Activated CD4-positive, alpha-beta T cell treated with anti-CD3 and anti-CD28 coated beads, Interleukin-2, amount 10 ng/mL, durations not matched to agents 7 days and 5 days (primary cell): ENCODE data around the gene EPHA10. TPM values are rescaled to one million over a fixed set of nuclear protein-coding genes. Genes with fewer than 3 reads are reported as not detected.
A peak's percentile ranks its signal among the peaks of the same experiment; 100 is the strongest.
"Not testable (repeated sequence)": the region's sequence is repeated elsewhere in the genome, so short reads cannot be mapped to it uniquely, and the experiment has no call there.

ENCODE experiments used
- CTCF ChIA-PET: fragments of 350-600 bp; sonication (Branson Sonifier 250); formaldehyde crosslinking; loops from one replicate; lab custom pipeline; 2021; ENCODE audit warnings: antibody characterized with exemption; lab: Charles Lee
- POLR2A ChIA-PET: fragments of 350-600 bp; sonication (Branson Sonifier 250); formaldehyde crosslinking; loops from one replicate; lab custom pipeline; 2021; ENCODE audit warnings: antibody characterized with exemption; lab: Charles Lee
- DNase-seq: peaks from one replicate; pipeline ENCODE4 v3.0.0-alpha.2; 2020
- H3K27ac Mint-ChIP-seq: one replicate; pipeline ENCODE4 v1.8.0; 2021; ENCODE audit warnings: mild to moderate bottlenecking, moderate library complexity, mixed read lengths
- H3K27me3 Mint-ChIP-seq: one replicate; pipeline ENCODE4 v1.8.0; 2021; ENCODE audit warnings: mixed read lengths
- H3K36me3 Mint-ChIP-seq: one replicate; pipeline ENCODE4 v1.8.0; 2021; ENCODE audit warnings: low read depth, mixed read lengths
- H3K4me1 Mint-ChIP-seq: one replicate; pipeline ENCODE4 v1.8.0; 2021; ENCODE audit warnings: mixed read lengths
- H3K4me3 Mint-ChIP-seq: one replicate; pipeline ENCODE4 v1.8.0; 2021; ENCODE audit warnings: mild to moderate bottlenecking, moderate library complexity, mixed read lengths
- H3K9me3 Mint-ChIP-seq: one replicate; pipeline ENCODE4 v1.8.0; 2021; ENCODE audit warnings: mixed read lengths
- total RNA-seq, 2 experiments: library from RNA; stranded (reverse); gene quantifications; one replicate each; pipeline ENCODE4 v1.2.3, GENCODE V29; 2021

Gene EPHA10
- total RNA-seq, 2 experiments from 2014 or later = not detected

DNA sequence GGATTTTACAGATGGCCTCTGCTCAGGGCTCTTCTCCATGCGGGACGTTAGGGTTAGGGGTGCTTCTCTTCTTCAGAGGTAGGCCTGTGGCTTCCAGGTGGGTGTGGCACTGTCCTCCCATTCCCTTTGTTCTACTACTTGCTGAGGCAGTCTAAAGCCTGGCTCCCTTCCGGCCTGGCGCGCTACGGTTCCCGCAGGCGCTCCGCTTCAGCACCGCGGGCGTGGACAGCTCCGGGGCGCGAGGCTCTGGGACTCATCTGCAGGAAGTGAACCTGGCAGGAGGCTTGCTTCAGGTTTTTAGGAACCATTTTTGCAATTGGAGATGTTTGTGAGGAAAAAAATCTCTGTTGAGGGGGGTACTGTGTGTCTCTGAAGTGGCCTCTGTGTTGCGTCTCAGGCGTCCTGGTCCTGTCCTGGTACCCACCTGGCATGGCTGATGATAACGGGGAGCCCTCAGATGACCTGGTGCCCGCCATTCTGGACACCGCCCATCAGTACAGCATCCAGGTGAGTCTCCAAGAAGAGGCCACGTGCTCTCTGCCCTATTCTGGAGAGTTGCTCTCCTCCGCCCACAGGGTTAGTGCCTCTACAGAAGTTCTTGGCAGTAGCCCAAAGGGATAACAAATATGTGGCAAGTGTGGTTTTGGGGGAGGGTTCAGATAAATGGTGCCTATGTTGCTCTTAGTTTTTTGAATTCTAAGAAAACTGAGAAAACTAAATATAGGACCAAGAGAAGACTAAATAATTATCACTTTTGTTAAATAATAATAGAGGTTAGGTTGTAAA is 30.6 kb upstream of the EPHA10 start:
- CTCF ChIA-PET = no interaction called here
- POLR2A ChIA-PET = interaction anchor here (0.6 kb wide), 1 partner anchor 1058 kb away, joined by 8 read pairs; no protein-coding TSS in a partner anchor
- Mint-ChIP-seq H3K27ac (no peak overlapping the region), H3K9me3 (no peaks in the 10 kb centered on the region), H3K4me3 (peak overlapping the region; percentile 68), H3K36me3 (no peaks in the 10 kb centered on the region), H3K27me3 (peaks cover 28% of the 10 kb centered on the region), H3K4me1 (peaks cover 15% of the 10 kb centered on the region)
- DNase-seq = peak; percentile 54

DNA sequence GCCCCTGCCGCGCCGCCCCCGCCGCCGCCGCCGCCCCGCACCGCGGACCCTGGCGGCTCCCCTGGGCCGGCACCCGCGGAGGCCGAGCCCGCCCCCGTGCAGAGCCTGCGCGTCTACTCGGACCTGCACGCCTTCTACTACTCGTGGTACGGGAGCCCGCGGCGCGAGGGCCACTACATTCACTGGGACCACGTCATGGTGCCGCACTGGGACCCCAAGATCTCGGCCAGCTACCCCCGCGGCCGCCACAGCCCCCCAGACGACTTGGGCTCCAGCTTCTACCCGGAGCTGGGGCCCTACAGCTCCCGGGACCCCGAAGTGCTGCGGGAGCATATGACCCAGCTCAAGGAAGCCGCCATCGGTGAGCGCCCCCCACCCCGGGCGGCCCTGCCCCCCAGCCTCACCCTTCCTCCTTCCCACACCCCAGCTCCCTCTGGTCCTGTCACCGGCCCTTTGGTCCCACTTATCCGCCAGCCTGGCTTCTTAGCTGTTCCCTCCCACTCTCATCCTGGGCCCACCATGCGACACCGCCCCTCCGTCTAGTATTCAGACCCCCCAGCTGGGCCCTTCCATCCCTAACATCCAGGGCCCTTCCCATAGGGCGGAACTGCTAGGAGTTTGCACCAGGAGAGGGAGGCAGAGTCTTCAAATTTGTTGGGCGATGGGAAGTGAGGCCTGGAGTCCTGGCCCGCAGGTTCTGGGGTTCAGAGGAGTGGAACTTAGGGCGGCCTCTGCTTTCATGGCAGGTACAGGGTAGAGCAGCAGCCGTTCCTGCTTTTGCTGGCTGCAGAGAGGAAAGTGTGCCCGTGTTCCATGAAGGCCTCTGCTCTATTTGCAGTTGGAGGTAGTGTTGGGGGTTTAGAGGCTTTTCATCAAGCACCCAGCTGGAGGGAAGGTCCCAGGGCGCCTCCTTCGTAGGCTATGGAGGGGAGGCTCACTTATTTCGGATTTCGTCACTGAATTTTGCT is 29.7 kb upstream of the EPHA10 start:
- Mint-ChIP-seq H3K9me3 (no peaks in the 10 kb centered on the region), H3K27ac (no peak overlapping the region), H3K36me3 (no peaks in the 10 kb centered on the region), H3K27me3 (peaks cover 35% of the 10 kb centered on the region), H3K4me3 (peak overlapping the region; percentile 68), H3K4me1 (peaks cover 15% of the 10 kb centered on the region)
- CTCF ChIA-PET = no interaction called here
- DNase-seq = no peak
- POLR2A ChIA-PET = no interaction called here

DNA sequence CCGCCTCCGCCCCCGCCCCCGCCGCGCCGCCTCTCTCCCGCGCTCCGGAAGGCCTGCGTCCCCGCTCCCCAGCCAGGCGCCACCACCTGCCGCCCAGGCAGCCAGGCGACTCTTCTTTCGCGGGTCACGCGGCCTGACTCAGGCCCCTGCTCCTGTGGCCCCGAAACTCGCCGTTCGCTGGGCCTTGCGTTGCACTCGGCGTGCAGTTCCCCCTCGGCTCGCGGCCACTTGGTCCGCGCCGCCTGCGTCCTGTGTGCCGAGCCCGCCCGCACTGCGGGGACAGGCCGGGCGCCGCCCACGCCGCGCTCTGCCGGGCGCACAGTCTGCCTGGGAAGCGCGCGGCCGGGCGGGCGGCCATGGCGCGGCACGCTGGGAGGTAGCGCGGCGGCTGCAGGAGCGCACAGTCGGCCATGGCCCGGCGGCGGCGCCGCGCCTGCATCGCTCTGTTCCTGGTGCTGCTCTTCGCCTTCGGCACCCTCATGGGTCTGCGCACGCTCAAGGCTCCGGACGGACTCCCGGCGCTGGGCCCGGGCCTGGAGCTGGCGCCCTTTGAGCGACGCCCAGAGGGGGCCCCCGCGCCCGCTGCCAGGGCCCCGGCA is 29.0 kb upstream of the EPHA10 start, which contains the start of gene MANEAL:
TSS of gene MANEAL (plus strand) at position 75 of the 599 bp plus-strand sequence. CDS start at position 411, 336 bp downstream.
- CTCF ChIA-PET = interaction anchor here (0.5 kb wide), 1 partner anchor 1268 kb away, joined by 3 read pairs; no protein-coding TSS in a partner anchor

DNA sequence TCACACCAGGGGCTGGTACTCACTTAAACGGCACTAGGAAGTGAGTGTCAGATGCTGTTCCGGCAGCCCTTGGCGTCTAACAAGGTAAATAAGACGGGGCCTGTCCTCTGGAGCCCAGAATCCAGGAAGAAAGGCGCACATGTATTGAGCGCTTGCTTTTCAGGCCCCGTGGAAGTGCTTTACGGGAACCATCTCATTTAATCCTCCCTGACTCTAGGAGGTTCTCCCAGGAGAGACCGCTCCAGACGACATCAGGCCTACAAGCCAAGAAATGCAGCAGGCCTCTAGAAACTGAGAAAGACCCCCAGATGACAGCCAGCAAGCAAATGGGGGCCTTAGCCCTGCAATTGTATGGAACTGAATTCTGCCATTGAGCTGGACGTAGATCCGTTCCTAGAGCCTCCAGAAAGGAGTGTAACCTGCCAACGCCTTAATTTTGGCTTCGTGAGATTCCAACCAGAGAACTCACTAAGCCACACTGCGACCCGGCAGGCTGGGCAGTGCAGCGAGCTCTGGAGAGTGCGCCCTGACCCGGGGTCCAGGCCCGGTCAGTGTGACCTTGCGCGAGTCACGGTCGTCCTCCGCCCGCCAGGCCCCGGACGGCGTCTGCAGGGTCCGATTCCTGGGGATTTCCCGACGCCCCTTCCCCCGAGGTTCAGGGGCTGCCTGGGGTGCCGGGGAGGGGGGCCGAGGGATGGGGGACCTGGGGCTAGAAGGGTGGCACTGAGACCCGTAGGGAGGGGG is 28.2 kb upstream of the EPHA10 start:
- Mint-ChIP-seq H3K4me3 (peak overlapping the region; percentile 25), H3K27ac (no peak overlapping the region), H3K27me3 (peaks cover 46% of the 10 kb centered on the region), H3K4me1 (peaks cover 15% of the 10 kb centered on the region), H3K9me3 (no peaks in the 10 kb centered on the region), H3K36me3 (no peaks in the 10 kb centered on the region)
- CTCF ChIA-PET = interaction anchor here (1.1 kb wide), 1 partner anchor 66 kb away, joined by 4 read pairs; the partner anchor contains the start of gene MTF1
- POLR2A ChIA-PET = no interaction called here
- no peak for DNase-seq

More for the DNA sequence above, 29.0 kb upstream of the EPHA10 start, which contains the start of gene MANEAL:
- peak within 1 kb of the TSS; percentile 68 for H3K4me3 Mint-ChIP-seq
- H3K27me3 Mint-ChIP-seq = peaks cover 38% of the 10 kb centered on the region
- no peaks in the 10 kb centered on the region for H3K36me3 Mint-ChIP-seq
- no peak within 1 kb of the TSS for H3K27ac Mint-ChIP-seq
- H3K9me3 Mint-ChIP-seq = no peaks in the 10 kb centered on the region
- POLR2A ChIA-PET = no interaction called here
- peak; percentile 23 for DNase-seq
- H3K4me1 Mint-ChIP-seq = peaks cover 15% of the 10 kb centered on the region

DNA sequence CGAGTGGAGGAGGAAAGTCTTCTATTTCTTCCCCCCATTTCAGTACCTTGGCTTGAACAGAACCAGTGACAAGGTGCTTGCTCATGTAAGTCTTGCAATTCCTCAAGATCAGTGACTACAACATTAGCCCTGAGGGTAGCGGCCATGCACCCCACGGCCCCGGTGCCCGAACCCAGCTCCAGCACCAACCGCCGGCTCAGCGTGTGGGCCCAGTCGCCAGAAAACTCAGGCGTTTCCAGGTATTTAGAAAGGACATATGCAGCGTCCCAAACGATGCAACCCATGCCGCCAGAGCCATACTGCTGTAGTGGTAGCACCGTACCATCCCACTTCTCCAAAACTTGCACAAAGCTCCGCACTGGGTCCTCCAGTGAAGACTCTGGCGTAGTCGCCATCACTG is 17.6 kb upstream of the EPHA10 start:
- no peaks in the 10 kb centered on the region for H3K9me3 Mint-ChIP-seq
- H3K36me3 Mint-ChIP-seq = no peaks in the 10 kb centered on the region
- H3K27me3 Mint-ChIP-seq = peaks cover 9% of the 10 kb centered on the region
- H3K4me3 Mint-ChIP-seq = no peak overlapping the region
- ChIA-PET CTCF (no interaction called here), POLR2A (no interaction called here)
- no peak for DNase-seq
- no peak overlapping the region for H3K27ac Mint-ChIP-seq
- H3K4me1 Mint-ChIP-seq = no peaks in the 10 kb centered on the region

DNA sequence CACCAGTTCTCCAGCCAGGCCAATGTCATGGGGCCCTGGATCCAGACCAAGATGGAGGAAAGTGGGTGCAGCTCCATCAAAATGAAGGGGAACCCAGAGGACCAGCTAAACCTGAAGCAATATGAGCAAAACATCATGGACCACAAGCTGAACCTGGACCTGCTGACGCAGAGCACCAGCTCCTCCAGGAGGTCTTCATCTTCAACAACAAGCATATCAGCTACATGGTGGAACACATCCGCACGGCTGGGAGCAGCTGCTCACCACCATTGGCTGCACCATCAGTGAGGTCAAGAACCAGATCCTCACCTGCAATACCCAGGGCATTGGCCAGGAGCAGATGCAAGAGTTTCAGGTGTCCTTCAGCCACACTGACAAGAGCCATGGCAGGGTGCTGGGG is 13.7 kb upstream of the EPHA10 start:
- H3K27ac Mint-ChIP-seq = no peak overlapping the region
- no peaks in the 10 kb centered on the region for H3K9me3 Mint-ChIP-seq
- CTCF ChIA-PET = no interaction called here
- H3K27me3 Mint-ChIP-seq = peaks cover 5% of the 10 kb centered on the region
- POLR2A ChIA-PET = no interaction called here
- no peaks in the 10 kb centered on the region for H3K4me1 Mint-ChIP-seq
- no peak overlapping the region for H3K4me3 Mint-ChIP-seq
- no peak for DNase-seq
- H3K36me3 Mint-ChIP-seq = no peaks in the 10 kb centered on the region

DNA sequence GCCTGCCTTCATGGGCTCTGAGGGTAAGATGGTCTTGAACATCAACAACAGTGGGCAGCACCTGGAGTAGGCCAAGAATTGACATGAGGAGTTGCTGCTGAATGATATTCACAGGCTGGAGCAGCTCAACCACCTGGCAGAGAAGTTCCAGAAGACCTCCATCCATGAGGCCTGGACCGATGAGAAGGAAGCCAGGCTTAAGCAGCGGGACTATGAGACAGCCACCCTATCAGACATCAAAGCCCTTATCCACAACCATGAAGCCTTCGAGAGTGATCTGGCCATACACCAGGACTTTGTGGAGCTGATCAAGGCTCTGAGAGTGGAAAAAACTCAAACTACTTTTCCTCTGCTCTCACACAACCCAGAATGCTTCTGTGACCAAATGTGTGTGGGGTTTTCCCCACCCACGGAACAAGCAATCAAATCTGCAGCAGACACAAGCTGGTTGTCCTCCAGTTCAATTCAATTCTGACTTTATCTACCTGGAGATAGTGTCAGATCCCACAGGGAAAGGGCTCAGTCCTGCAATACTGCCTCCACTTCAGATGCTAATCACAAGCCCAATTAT is 12.1 kb upstream of the EPHA10 start:
- DNase-seq = no peak
- POLR2A ChIA-PET = interaction anchor here (0.7 kb wide), 1 partner anchor 107 kb away, joined by 3 read pairs; no protein-coding TSS in a partner anchor
- Mint-ChIP-seq H3K27ac (no peak overlapping the region), H3K27me3 (peaks cover 5% of the 10 kb centered on the region), H3K9me3 (no peaks in the 10 kb centered on the region), H3K36me3 (no peaks in the 10 kb centered on the region), H3K4me3 (no peak overlapping the region), H3K4me1 (no peaks in the 10 kb centered on the region)
- CTCF ChIA-PET = no interaction called here

DNA sequence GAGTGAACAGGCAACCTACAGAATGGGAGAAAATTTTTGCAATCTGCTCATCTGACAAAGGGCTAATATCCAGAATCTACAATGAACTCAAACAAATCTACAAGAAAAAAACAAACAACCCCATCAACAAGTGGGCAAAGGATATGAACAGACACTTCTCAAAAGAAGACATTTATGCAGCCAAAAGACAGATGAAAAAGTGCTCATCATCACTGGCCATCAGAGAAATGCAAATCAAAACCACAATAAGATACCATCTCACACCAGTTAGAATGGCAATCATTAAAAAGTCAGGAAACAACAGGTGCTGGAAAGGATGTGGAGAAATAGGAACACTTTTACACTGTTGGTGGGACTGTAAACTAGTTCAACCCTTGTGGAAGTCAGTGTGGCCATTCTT is 6.5 kb upstream of the EPHA10 start:
- H3K4me3 Mint-ChIP-seq, CTCF ChIA-PET, H3K4me1 Mint-ChIP-seq: not testable (repeated sequence)

DNA sequence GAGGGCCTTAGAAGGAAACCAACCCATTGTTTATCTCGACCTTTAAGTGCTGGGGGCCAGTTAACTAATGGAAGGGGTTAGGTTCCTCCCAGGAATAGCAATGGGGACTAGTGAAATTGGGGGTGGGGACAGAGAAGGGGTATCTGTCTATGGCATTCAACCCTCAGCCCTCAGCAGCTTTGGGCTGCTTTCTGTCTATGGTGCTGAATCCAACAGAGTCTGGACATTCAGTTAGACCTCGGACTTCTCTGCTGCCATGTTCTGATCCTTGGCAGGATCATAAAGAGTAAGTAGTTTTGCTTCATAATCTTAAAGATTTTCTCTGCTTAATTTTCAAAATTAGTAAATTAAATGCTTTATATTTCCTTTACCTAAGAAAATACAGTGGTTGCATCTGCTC is 2.6 kb upstream of the EPHA10 start:
- H3K9me3 Mint-ChIP-seq = no peaks in the 10 kb centered on the region
- peaks cover 7% of the 10 kb centered on the region for H3K4me1 Mint-ChIP-seq
- H3K27me3 Mint-ChIP-seq = peaks cover 66% of the 10 kb centered on the region
- H3K27ac Mint-ChIP-seq = no peak overlapping the region
- no peaks in the 10 kb centered on the region for H3K36me3 Mint-ChIP-seq
- DNase-seq = no peak
- ChIA-PET POLR2A (no interaction called here), CTCF (no interaction called here)
- H3K4me3 Mint-ChIP-seq = no peak overlapping the region

More for the DNA sequence above, 6.5 kb upstream of the EPHA10 start:
- DNase-seq, H3K36me3 Mint-ChIP-seq, H3K9me3 Mint-ChIP-seq, POLR2A ChIA-PET, H3K27ac Mint-ChIP-seq: not testable (repeated sequence)
- peaks cover 31% of the 10 kb centered on the region for H3K27me3 Mint-ChIP-seq

DNA sequence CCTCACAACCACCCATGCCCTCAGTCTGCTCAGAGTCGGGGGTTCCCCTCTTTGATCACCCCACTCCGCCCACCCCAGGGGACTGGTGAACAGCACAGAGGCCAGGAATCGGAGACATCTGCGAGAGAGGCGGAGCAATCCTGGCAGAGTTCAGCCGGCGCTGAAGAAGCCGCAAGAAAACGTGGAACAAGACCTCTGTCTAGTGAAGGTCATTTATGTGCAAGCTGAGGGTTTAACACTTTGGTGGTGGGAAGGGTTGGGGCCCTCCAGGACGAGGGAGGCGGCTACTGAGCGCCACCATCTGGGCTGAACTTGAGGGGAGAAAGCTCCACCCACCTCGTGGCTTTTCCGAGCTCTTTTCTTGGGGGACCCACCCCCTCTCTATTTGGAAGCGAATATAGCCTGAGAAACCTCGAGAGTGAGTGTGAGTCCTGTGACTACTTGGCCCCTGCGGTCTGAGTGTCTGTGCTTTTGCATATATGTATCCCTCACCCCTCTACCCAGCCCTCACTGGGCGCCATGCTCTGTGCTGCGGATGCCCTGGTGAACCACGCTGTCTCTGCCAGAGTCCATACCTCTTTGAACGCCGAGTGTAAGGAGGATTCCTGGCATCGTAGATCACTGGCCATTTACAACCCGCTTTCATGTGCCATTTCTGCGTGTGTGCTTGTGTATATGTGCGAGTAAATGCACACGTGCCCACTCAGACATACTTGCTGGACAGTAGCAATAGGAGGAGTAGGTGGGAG is 1.2 kb upstream of the EPHA10 start:
- H3K4me3 Mint-ChIP-seq = no peak overlapping the region
- DNase-seq = no peak
- H3K27me3 Mint-ChIP-seq = peaks cover 69% of the 10 kb centered on the region
- H3K4me1 Mint-ChIP-seq = peaks cover 7% of the 10 kb centered on the region
- no peaks in the 10 kb centered on the region for H3K9me3 Mint-ChIP-seq
- ChIA-PET POLR2A (no interaction called here), CTCF (interaction anchor here (0.6 to 0.9 kb wide), 2 partner anchors 38 to 194 kb away, joined by 3 read pairs; no protein-coding TSS in a partner anchor)
- H3K27ac Mint-ChIP-seq = no peak overlapping the region
- H3K36me3 Mint-ChIP-seq = no peaks in the 10 kb centered on the region

DNA sequence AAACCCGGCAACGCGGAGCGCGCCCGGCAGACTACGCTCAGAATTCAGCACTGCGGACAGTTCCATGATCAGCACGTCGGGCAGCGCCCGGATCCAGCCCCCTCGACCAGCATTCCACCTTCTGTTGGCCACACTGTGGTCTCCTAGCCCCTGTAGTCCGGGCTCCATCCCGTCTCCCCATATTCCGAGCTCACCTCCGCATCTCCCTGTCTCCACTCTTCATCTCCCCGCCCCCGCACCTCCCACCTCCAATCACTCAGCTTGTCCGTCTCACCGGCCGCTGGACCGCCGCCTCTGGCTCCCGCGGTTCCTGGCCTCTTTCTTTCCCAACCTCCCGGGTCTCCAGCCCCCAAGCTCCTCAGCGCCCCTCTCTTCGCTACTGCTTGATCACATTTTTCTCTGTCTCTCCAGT is 500 bp downstream of the EPHA10 start:
- H3K27ac Mint-ChIP-seq = no peak overlapping the region
- peak; percentile 67 for DNase-seq
- H3K4me3 Mint-ChIP-seq = no peak overlapping the region
- ChIA-PET CTCF (no interaction called here), POLR2A (no interaction called here)
- H3K27me3 Mint-ChIP-seq = peaks cover 58% of the 10 kb centered on the region
- H3K9me3 Mint-ChIP-seq = no peaks in the 10 kb centered on the region
- H3K4me1 Mint-ChIP-seq = peaks cover 7% of the 10 kb centered on the region
- no peaks in the 10 kb centered on the region for H3K36me3 Mint-ChIP-seq
